Cardiac muscle cell (in vitro differentiated cells and primary cell): ENCODE results near the gene SLC25A20. TPM values are rescaled to one million over a fixed set of nuclear protein-coding genes. Genes with fewer than 3 reads are reported as not detected.

Source experiments
- DNase-seq, 2 donors: peaks; one replicate each; pipeline versions ENCODE4 v3.0.0 to v3.0.0-alpha.2; 2010 to 2017; ENCODE audit warnings: low read depth in 1 of 2, low spot score in 1 of 2
- H3K27ac ChIP-seq: fragments of 200-600 bp; sonication (generic); 2 replicates; pipeline ENCODE4 v1.5.1; 2016
- H3K27me3 ChIP-seq: fragments of 200-600 bp; sonication (generic); 2 replicates; pipeline ENCODE4 v1.6.0; 2016; ENCODE audit warnings: control low read depth
- H3K36me3 ChIP-seq: fragments of 200-600 bp; sonication (generic); 2 replicates; pipeline ENCODE4 v1.5.1; 2016; ENCODE audit warnings: control low read depth
- H3K4me1 ChIP-seq: fragments of 200-600 bp; sonication (generic); 2 replicates; pipeline ENCODE4 v1.8.1; 2017; ENCODE audit warnings: low read depth, mild to moderate bottlenecking, mixed run types
- H3K4me3 ChIP-seq: fragments of 200-600 bp; sonication (generic); 2 replicates; pipeline ENCODE4 v1.5.1; 2016; ENCODE audit warnings: mild to moderate bottlenecking
- H3K9me3 ChIP-seq: fragments of 200-600 bp; sonication (generic); 2 replicates; pipeline ENCODE4 v1.5.1; 2017; ENCODE audit warnings: low read depth, mild to moderate bottlenecking, control low read depth
- CTCF ChIP-seq: IDR thresholded peaks from 2 replicates; pipeline ENCODE4 v1.5.1; 2012; ENCODE audit warnings: low read depth, mild to moderate bottlenecking, low read length
- polyA plus RNA-seq: library from polyadenylated mRNA; unstranded; fragments of >200 nt; fragmentation: Nextera tagmentation; extraction: Ambion mirVana; gene quantifications from 2 replicates; pipeline ENCODE4 v1.2.1, GENCODE V29; 2016
- total RNA-seq: library from RNA; depleted of rRNA; stranded (reverse); fragments of >200 nt; gene quantifications from 2 replicates; pipeline ENCODE4 v1.2.3, GENCODE V29; 2016

SLC25A20 gene
- total and polyA plus RNA-seq, 2 experiments from 2014 or later = 25.1 to 28.2 TPM

- Histone ChIP-seq H3K4me1 (peaks cover 17% of the 10 kb centered on the region), H3K4me3 (no peak overlapping the region), H3K9me3 (no peaks in the 10 kb centered on the region), H3K27ac (no peak overlapping the region), H3K36me3 (no peaks in the 10 kb centered on the region), H3K27me3 (no peaks in the 10 kb centered on the region)
- TF ChIP-seq CTCF = no peak
- no peak for DNase-seq
Measured at GRCh38 chr3:48879994-48880377, 18.7 kb downstream of the SLC25A20 start.

GRCh38 chr3:48879307-48879993 is 19.2 kb downstream of the SLC25A20 start:
- no peak for TF ChIP-seq CTCF
- no peaks in the 10 kb centered on the region for H3K9me3 ChIP-seq
- no peaks in the 10 kb centered on the region for H3K27me3 ChIP-seq
- H3K4me1 ChIP-seq = peaks cover 17% of the 10 kb centered on the region
- no peak overlapping the region for H3K27ac ChIP-seq
- no peak overlapping the region for H3K4me3 ChIP-seq
- DNase-seq = no peak
- no peaks in the 10 kb centered on the region for H3K36me3 ChIP-seq

GRCh38 chr3:48877671-48878070 is 21.0 kb downstream of the SLC25A20 start:
- no peak overlapping the region for H3K27ac ChIP-seq
- no peaks in the 10 kb centered on the region for H3K9me3 ChIP-seq
- H3K27me3 ChIP-seq = no peaks in the 10 kb centered on the region
- H3K4me3 ChIP-seq = no peak overlapping the region
- no peak for DNase-seq
- H3K36me3 ChIP-seq = no peaks in the 10 kb centered on the region
- no peak for TF ChIP-seq CTCF
- H3K4me1 ChIP-seq = peaks cover 17% of the 10 kb centered on the region

GRCh38 chr3:48863122-48863521 is 35.6 kb downstream of the SLC25A20 start:
- TF ChIP-seq CTCF = no peak

GRCh38 chr3:48859206-48859605 is 39.5 kb downstream of the SLC25A20 start:
- no peaks in the 10 kb centered on the region for H3K36me3 ChIP-seq
- H3K27ac ChIP-seq = no peak overlapping the region
- no peak overlapping the region for H3K4me3 ChIP-seq
- no peaks in the 10 kb centered on the region for H3K27me3 ChIP-seq
- no peak for DNase-seq
- TF ChIP-seq CTCF = no peak
- H3K4me1 ChIP-seq = no peaks in the 10 kb centered on the region
- H3K9me3 ChIP-seq = no peaks in the 10 kb centered on the region

More at GRCh38 chr3:48863122-48863521, 35.6 kb downstream of the SLC25A20 start:
- Histone ChIP-seq H3K27ac (no peak overlapping the region), H3K36me3 (no peaks in the 10 kb centered on the region), H3K4me1 (no peaks in the 10 kb centered on the region), H3K27me3 (no peaks in the 10 kb centered on the region), H3K9me3 (no peaks in the 10 kb centered on the region), H3K4me3 (no peak overlapping the region)
- no peak for DNase-seq
